HG03196 (cell line): ENCODE results near the gene EEF1A2.
A peak's percentile ranks its signal among the peaks of the same experiment; 100 is the strongest.

Source experiments
- ATAC-seq: cut with Tn5 transposase; IDR thresholded peaks from one replicate; pipeline ENCODE4 v1.9.1; 2021; ENCODE audit not compliant: unreplicated experiment

Gene EEF1A2

GRCh38 chr20:63537525-63538203 is 38.8 kb upstream of the EEF1A2 start:
- peak; percentile 78 for ATAC-seq

- peak; percentile 7 for ATAC-seq
These were observed 38.2 kb upstream of the EEF1A2 start, which contains the start of gene PTK6 for GRCh38 chr20:63536997-63537524. PTK6 (minus strand) TSS chr20:63537376; CDS start chr20:63537314, 62 bp downstream.

- ATAC-seq, result no peak
These were observed 37.5 kb upstream of the EEF1A2 start for GRCh38 chr20:63536241-63536977.

GRCh38 chr20:63534831-63535651 is 36.2 kb upstream of the EEF1A2 start:
- ATAC-seq, result no peak

DNA sequence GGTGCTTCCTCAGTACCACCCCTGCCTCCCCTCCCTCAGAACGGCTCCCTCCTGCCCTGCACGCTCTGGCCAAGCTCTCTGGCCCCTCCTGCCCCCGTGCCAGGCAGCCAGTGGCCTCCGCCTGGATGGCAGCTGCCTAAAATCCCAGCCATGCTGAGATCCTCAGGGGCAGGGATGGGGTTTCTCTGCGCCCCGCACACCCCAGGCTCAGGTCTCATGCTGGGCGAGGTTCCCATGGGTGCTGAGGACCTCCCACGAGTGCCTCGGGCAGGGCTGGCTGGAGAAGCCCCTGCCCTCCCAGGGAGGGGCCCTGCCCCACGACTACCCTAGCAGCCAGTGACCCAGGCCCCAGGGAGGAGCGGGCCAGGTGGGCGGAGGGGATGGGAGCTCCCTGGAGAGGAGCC is 35.5 kb upstream of the EEF1A2 start:
- ATAC-seq, result no peak

- no peak for ATAC-seq
These were observed 35.0 kb upstream of the EEF1A2 start for GRCh38 chr20:63533871-63534393.

DNA sequence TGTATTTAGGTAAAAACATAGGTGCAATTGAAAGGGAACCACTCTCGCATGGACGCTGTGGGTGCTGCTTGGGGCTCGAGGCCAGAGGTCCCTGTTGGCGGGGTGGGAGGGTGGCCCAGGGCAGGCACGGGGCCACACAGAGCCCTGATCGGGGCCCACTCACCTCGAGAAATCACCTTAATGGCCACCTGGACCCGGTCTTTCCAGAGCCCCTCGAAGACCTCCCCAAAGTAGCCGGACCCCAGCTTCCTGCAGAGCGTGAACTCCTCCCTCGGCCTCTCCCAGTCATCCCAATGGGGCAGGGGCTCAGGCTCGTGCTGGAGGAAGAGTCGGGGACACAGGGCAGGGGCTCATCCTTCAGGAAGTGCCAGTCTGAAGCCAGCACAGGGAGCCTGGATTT is 34.5 kb upstream of the EEF1A2 start:
- no peak for ATAC-seq

GRCh38 chr20:63532449-63532971 is 33.6 kb upstream of the EEF1A2 start:
- no peak for ATAC-seq

DNA sequence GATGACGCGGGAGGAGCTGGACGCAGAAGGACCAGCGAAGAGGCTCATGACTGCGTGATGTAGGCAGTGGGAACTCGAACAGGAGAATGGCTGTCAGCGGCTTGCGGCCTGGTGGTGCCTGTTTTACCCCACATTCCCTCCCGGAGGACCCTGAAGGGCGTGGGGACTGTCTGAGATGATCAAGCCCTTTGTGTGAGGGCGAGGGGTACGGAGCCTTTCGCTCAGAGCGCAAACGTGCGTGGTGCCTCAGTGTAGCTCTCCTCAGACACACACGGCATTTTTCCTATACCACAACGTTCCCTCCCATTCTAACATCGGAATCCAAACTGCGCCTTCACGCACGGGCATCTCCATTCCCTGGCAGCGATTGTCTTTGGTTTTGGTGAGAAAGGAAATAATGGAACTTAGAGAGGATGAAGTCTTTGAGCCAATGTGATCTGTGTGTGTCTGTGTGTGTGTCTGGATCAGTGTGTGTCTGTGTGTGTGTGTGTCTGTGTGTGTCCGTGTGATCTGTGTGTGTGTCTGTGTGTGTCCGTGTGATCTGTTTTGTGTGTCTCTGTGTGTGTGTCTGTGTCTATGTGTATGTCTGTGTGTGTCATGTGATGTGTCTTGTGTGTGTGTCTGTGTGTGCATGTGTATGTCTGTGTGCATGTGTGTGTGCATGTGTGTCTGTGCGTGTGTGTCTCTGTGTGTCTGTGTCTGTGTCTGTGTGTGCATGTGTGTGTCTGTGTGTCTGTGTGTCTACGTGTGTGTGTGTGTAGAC is 33.0 kb upstream of the EEF1A2 start:
- ATAC-seq, result no peak

GRCh38 chr20:63530788-63531160 is 31.9 kb upstream of the EEF1A2 start:
- no peak for ATAC-seq

DNA sequence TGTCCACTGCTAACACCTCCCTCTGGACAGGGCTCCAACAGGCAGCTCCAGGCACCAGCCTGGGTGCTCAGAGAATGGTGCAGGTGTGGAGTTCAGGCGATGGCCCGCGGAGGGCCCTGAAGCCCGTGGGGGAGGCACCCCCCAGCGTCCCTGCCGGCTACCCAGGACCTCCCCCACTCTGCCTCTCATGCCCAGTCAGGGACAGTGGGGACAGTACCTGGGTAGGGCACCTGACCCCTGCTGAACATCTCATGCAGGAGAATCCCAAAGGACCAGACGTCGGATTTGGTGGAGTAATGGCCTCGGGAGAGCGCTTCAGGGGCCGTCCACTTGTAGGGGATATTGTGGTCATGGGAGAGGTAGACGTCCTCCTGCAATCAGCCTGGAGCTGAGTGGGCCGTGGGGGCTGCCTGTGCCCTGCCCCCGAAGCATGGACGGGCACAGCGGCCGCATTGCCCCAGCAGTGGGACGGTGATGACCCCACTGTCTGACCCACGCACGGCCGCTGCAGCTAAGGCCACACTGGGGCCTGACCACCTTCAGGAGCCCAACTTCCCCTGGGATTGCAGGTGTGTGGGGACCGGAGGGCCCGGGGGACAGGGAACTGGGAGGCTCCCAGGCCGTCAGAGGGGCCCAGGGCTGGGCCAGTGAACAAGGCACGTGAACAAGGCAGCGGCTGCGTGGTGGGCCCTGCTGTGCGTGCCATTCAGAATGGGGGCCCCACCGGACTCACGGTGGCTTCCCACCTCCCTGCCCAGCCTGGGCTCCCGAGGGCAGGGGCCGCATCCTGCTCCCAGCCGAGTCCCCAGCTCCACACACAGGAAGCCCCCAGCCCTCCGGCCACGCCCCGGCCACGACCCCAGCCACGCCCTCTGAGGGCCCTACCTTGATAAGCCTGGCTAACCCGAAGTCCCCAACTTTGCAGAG is 31.2 kb upstream of the EEF1A2 start:
- no peak for ATAC-seq

- ATAC-seq, result no peak
These were observed 30.4 kb upstream of the EEF1A2 start for GRCh38 chr20:63529180-63529860.

DNA sequence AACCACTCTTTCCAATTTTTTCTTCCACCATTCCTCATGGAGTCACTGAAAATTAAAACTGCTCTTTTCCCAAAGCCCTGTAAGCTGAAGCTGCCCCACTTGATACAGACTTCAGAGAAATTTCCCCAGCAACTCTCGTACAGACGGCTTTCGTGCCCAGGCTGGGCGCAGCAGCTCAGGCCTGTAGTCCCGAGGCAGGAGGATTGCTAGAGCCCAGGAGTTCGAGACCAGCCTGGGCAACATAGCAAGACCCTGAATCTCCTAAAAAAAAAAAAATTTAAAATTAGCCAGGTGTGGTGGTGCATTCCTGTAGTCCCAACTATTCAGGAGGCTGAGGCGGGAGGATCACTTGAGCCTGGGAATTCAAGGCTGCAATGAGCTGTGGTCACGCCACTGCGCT is 28.3 kb upstream of the EEF1A2 start:
- ATAC-seq, result no peak

- no peak for ATAC-seq
These were observed 27.1 kb upstream of the EEF1A2 start for GRCh38 chr20:63525971-63526370.

DNA sequence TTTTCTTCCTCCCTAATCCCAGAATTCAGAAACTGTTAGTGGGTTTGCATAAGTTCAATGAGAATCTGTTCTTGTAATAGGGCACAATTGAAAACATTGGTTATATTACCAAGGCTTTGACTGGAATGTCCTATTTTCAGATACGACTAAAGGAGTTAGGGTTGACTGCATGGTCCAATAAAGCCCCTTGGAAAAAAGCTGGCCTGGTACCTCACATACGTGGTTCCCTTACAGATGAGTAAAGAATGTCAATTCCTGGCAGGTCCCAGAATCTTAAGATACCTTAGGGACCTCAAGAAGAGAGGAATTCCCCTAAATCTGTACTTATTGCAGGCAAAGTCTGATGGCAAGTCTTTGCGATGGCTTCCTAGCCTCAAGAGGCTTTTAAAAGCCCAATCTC is 26.3 kb upstream of the EEF1A2 start:
- ATAC-seq, result no peak

GRCh38 chr20:63522981-63523611 is 24.2 kb upstream of the EEF1A2 start:
- ATAC-seq, result no peak

- no peak for ATAC-seq
These were observed 23.4 kb upstream of the EEF1A2 start for GRCh38 chr20:63522091-63522868.
